WTC11 (cell line): ENCODE data around the gene SGSM2. TPM values are rescaled to one million over a fixed set of nuclear protein-coding genes. Genes with fewer than 3 reads are reported as not detected.

Source experiments
- ATAC-seq: fragments of 200-7000 bp; cut with Tn5 transposase; 2 replicates; pipeline ENCODE4 v1.10.0; 2021; ENCODE audit warnings: mild to moderate bottlenecking, moderate library complexity
- CTCF ChIA-PET: fragments of 300-600 bp; sonication (Branson Sonifier 250); formaldehyde crosslinking; loops from one replicate; lab custom pipeline; 2021; ENCODE audit warnings: antibody characterized with exemption; lab: Charles Lee
- POLR2A ChIA-PET: fragments of 350-600 bp; sonication (Branson Sonifier 250); formaldehyde crosslinking; loops from one replicate; lab custom pipeline; 2021; ENCODE audit warnings: antibody characterized with exemption; lab: Charles Lee
- DNase-seq: peaks from one replicate; pipeline ENCODE4 v3.0.0; 2021; ENCODE audit warnings: low spot score
- H3K27ac Mint-ChIP-seq: 2 replicates; pipeline ENCODE4 v1.8.0; 2021; ENCODE audit warnings: mixed read lengths
- H3K27me3 Mint-ChIP-seq: 2 replicates; pipeline ENCODE4 v1.8.0; 2021; ENCODE audit warnings: low read depth, mild to moderate bottlenecking, moderate library complexity, mixed read lengths
- H3K36me3 Mint-ChIP-seq: 2 replicates; pipeline ENCODE4 v1.8.0; 2021; ENCODE audit warnings: mixed read lengths
- H3K4me1 Mint-ChIP-seq: 2 replicates; pipeline ENCODE4 v1.8.0; 2022; ENCODE audit warnings: mixed read lengths
- H3K4me3 Mint-ChIP-seq: 2 replicates; pipeline ENCODE4 v1.8.0; 2021; ENCODE audit warnings: mild to moderate bottlenecking, moderate library complexity, mixed read lengths
- H3K9me3 Mint-ChIP-seq: 2 replicates; pipeline ENCODE4 v1.8.0; 2021; ENCODE audit warnings: mixed read lengths
- ATF1 ChIP-seq: sonication (generic); formaldehyde crosslinking; IDR thresholded peaks from 2 replicates; pipeline ENCODE4 v1.8.1; 2023; ENCODE audit warnings: mild to moderate bottlenecking, moderate library complexity, missing genetic modification reagents
- ETV6 ChIP-seq: sonication (generic); formaldehyde crosslinking; IDR thresholded peaks from 2 replicates; pipeline ENCODE4 v1.8.1; 2022; ENCODE audit warnings: mild to moderate bottlenecking, missing genetic modification reagents
- FOXP1 ChIP-seq: sonication (generic); formaldehyde crosslinking; IDR thresholded peaks from 2 replicates; pipeline ENCODE4 v1.8.0; 2022; ENCODE audit warnings: missing genetic modification reagents, mild to moderate bottlenecking, moderate library complexity, borderline replicate concordance
- GABPB1 ChIP-seq: sonication (generic); formaldehyde crosslinking; IDR thresholded peaks from 2 replicates; pipeline ENCODE4 v1.8.1; 2023; ENCODE audit warnings: mild to moderate bottlenecking, missing genetic modification reagents
- IRF2 ChIP-seq: sonication (generic); formaldehyde crosslinking; IDR thresholded peaks from 2 replicates; pipeline ENCODE4 v1.8.0; 2022; ENCODE audit warnings: low read depth, missing genetic modification reagents, borderline replicate concordance
- JAZF1 ChIP-seq: fragments of 250-450 bp; sonication (Bioruptor Pico); IDR thresholded peaks from 2 replicates; pipeline ENCODE4 v1.9.0; 2021; ENCODE audit warnings: moderate library complexity, mild to moderate bottlenecking, inconsistent platforms
- KAT7 ChIP-seq: sonication (generic); formaldehyde crosslinking; IDR thresholded peaks from 2 replicates; pipeline ENCODE4 v1.8.1; 2023; ENCODE audit warnings: missing genetic modification reagents, mild to moderate bottlenecking, borderline replicate concordance
- NFYB ChIP-seq: sonication (generic); formaldehyde crosslinking; conservative IDR thresholded peaks from 2 replicates; pipeline ENCODE4 v1.8.0; 2022; ENCODE audit warnings: low read depth, missing genetic modification reagents
- NR3C1 ChIP-seq: sonication (generic); formaldehyde crosslinking; conservative IDR thresholded peaks from 2 replicates; pipeline ENCODE4 v1.8.1; 2023; ENCODE audit warnings: low read depth, mild to moderate bottlenecking, missing genetic modification reagents
- SMAD4 ChIP-seq: sonication (generic); formaldehyde crosslinking; IDR thresholded peaks from 2 replicates; pipeline ENCODE4 v1.8.0; 2022; ENCODE audit warnings: mild to moderate bottlenecking, missing genetic modification reagents
- SOX15 ChIP-seq: fragments of 250-450 bp; sonication (Bioruptor Pico); IDR thresholded peaks from 2 replicates; pipeline ENCODE4 v1.9.0; 2021; ENCODE audit warnings: mild to moderate bottlenecking
- TCF7 ChIP-seq: sonication (generic); formaldehyde crosslinking; IDR thresholded peaks from 2 replicates; pipeline ENCODE4 v1.8.0; 2022; ENCODE audit warnings: mild to moderate bottlenecking, low read depth, missing genetic modification reagents, moderate library complexity
- ZNF423 ChIP-seq: fragments of 250-450 bp; sonication (Bioruptor Pico); IDR thresholded peaks from 2 replicates; pipeline ENCODE4 v2.1.2; 2022; ENCODE audit warnings: mild to moderate bottlenecking, moderate library complexity
- total RNA-seq: library from RNA; stranded (reverse); gene quantifications from 3 replicates; pipeline ENCODE4 v1.2.3, GENCODE V29; 2021
- TF ChIP-seq, protein P1 (sequence below): sonication (generic); formaldehyde crosslinking; IDR thresholded peaks from 2 replicates; pipeline ENCODE4 v1.8.1; 2022; ENCODE audit warnings: mild to moderate bottlenecking, moderate library complexity, missing genetic modification reagents
- TF ChIP-seq, protein P2 (sequence below): sonication (generic); formaldehyde crosslinking; IDR thresholded peaks from 2 replicates; pipeline ENCODE4 v1.8.1; 2022; ENCODE audit warnings: missing genetic modification reagents, borderline replicate concordance
- TF ChIP-seq, protein P3 (sequence below): sonication (generic); formaldehyde crosslinking; IDR thresholded peaks from 2 replicates; pipeline ENCODE4 v1.8.0; 2023; ENCODE audit warnings: missing genetic modification reagents, mild to moderate bottlenecking, borderline replicate concordance
- TF ChIP-seq, protein P4 (sequence below): fragments of 250-450 bp; sonication (Bioruptor Pico); IDR thresholded peaks from 2 replicates; pipeline ENCODE4 v1.9.0; 2021; ENCODE audit warnings: moderate library complexity, mild to moderate bottlenecking, inconsistent platforms, borderline replicate concordance
- TF ChIP-seq, protein P5 (sequence below): fragments of 250-450 bp; sonication (Bioruptor Pico); IDR thresholded peaks from 2 replicates; pipeline ENCODE4 v2.1.2; 2022; ENCODE audit warnings: mild to moderate bottlenecking, moderate library complexity
- TF ChIP-seq, protein P6 (sequence below): sonication (generic); formaldehyde crosslinking; IDR thresholded peaks from 2 replicates; pipeline ENCODE4 v1.8.0; 2022; ENCODE audit warnings: mild to moderate bottlenecking, missing genetic modification reagents

SGSM2 gene
- total RNA-seq, 1 experiment from 2014 or later = 50.3 TPM

DNA sequence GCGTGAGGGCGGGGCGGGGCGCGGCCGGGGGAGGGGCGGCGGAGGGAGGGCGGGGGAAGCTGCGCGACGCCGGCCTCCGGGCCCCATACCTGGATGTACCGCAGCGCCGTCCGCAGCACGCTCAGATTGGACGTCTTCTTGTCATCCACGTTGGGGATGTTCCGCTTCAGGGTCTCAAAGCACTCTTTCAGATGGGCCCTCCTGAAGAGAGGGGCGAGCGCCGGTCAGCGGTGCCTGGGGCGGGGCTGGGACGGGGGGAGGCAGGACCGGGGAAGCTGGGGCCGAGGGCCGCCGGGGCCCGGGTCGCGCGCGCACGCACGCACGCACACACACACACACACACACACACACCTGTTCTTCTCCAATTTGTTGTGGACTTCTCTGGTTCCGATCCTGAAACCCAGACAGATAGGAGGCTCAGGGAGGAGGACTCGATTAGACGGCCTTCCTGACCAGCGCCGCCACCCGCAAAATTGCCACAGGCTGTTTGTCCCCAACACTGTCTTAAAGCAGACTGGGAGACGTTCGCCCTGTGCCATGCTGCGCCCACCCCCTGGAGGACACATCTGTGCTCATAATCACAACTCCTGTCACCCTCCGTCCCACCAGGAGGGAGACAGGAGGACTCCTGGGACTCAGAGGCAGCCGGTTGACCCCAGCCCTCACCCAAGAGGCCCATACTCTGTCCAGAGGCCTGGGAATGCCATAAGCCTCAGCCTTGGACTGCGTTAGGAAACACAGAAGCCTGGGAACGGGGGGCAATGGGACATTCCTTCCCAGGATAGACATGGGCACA is 56.9 kb downstream of the SGSM2 start (continued):
- TF ChIP-seq, protein P1, sequence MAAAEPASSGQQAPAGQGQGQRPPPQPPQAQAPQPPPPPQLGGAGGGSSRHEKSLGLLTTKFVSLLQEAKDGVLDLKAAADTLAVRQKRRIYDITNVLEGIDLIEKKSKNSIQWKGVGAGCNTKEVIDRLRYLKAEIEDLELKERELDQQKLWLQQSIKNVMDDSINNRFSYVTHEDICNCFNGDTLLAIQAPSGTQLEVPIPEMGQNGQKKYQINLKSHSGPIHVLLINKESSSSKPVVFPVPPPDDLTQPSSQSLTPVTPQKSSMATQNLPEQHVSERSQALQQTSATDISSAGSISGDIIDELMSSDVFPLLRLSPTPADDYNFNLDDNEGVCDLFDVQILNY (CRISPR knock-in tag) = no peak
- TF ChIP-seq, all 79 proteins: peak for 0

DNA sequence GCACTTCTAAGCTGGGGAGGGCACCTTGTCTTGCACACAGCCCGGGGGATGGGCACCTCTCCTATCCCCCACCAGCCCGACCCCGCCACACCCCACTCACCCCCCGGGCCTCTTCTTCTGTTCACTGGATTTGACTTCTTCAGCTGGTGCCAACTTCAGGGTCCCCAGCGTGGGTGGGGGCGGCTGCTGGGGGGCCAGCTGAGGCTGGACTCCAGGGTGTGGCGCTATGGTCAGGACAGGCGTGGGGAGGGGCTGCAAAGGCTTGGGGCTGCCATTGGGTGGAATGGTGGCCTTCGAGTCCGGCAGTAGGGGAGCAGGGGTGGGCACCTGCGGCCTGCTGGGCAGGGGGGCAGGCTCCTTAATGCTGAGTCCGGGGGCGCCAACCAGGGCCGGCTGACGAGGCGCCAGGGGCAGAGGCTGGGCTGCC is 57.5 kb downstream of the SGSM2 start:
- no peak for ATAC-seq
- DNase-seq = no peak
- Mint-ChIP-seq H3K4me1 (peaks cover 42% of the 10 kb centered on the region), H3K27me3 (no peaks in the 10 kb centered on the region), H3K36me3 (no peaks in the 10 kb centered on the region), H3K4me3 (peak overlapping the region; percentile 41; the same call in 1 of the 2 replicates), H3K9me3 (no peaks in the 10 kb centered on the region), H3K27ac (no peak overlapping the region)
- POLR2A ChIA-PET = interaction anchor here (0.6 kb wide), 1 partner anchor 16 kb away, joined by 4 read pairs; no protein-coding TSS in a partner anchor
- CTCF ChIA-PET = interaction anchor here (1.1 to 5.2 kb wide), 2 partner anchors 12 to 21 kb away, joined by 3 to 84 read pairs; no protein-coding TSS in a partner anchor
- TF ChIP-seq ETV6 (CRISPR knock-in tag) (no peak), ZNF423 (no peak), SMAD4 (CRISPR knock-in tag) (no peak), NFYB (no peak), GABPB1 (CRISPR knock-in tag) (no peak)
- TF ChIP-seq, protein P2, sequence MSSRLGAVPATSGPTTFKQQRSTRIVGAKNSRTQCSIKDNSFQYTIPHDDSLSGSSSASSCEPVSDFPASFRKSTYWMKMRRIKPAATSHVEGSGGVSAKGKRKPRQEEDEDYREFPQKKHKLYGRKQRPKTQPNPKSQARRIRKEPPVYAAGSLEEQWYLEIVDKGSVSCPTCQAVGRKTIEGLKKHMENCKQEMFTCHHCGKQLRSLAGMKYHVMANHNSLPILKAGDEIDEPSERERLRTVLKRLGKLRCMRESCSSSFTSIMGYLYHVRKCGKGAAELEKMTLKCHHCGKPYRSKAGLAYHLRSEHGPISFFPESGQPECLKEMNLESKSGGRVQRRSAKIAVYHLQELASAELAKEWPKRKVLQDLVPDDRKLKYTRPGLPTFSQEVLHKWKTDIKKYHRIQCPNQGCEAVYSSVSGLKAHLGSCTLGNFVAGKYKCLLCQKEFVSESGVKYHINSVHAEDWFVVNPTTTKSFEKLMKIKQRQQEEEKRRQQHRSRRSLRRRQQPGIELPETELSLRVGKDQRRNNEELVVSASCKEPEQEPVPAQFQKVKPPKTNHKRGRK (CRISPR knock-in tag) = no peak

DNA sequence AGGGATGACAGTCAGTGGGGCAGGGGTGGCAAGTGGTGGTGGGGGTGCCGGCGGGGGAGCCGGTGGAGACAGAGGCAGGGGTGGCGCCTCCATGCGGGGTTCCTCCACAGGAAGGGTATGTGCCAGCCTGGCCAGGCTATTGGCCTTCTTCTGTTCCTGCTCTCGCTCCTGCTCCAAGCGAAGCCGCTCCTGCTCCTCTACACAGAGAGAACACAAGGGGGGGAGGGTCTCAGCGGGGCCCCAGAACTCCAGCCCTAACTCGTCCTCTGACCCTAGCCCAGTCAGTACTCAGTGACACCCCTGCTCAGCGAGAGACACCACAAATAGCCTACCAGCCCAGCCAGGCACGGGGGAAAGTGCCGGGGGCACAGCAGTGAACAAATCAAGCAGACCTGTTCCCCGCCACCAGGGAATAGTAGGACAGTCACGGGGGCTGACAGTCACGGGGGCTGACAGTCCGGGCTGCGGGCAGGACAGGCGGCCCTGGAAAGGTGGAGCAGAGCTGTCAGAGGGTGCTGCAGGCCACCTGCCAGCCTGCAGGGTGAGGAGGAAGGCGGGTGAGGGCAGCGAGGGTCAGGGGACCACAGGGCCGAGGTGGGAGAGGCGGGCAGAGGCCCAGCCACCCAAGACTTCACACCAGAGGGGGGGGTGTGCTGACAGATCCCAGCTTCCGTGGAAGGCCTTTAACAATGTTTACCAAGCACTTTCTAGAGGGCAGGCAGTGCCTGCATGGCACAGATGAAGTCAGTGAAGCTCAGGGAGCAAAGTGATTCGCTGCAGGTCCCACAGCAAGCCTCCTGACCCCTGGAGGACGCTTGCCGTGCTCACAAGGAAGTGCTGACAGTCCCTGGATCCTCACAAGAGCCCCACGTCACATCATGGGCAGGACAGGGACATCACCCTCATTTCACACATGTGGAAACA is 58.2 kb downstream of the SGSM2 start:
- no peak for ATAC-seq

DNA sequence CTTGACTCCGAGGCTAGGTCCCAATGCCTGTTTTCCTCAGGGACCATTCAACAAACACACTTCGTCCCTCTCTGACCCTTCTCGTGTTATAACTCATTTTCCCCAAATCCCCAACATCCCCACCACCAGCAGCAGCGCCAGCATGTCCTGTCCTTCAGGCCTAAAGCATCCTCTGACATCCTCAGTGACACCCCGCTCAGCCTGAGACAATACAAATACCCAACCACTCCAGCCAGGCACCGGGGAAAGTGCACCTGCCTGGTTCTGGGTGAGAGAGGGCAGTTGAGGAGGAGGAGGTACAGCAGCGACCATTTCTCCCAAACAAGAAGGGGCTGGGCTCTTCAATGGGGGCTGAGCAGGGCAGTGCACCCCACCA is 58.9 kb downstream of the SGSM2 start:
- Mint-ChIP-seq H3K27ac (peak overlapping the region; percentile 59), H3K4me1 (peaks cover 42% of the 10 kb centered on the region), H3K36me3 (no peaks in the 10 kb centered on the region), H3K4me3 (peak overlapping the region; percentile 95), H3K9me3 (no peaks in the 10 kb centered on the region), H3K27me3 (no peaks in the 10 kb centered on the region)
- DNase-seq (no peak), ATAC-seq (no peak)
- POLR2A ChIA-PET = no interaction called here
- CTCF ChIA-PET = interaction anchor here (0.8 to 5.7 kb wide), 3 partner anchors 11 to 20 kb away, joined by 3 to 57 read pairs (median 9); no protein-coding TSS in a partner anchor
- TF ChIP-seq SOX15 (CRISPR knock-in tag) (no peak), IRF2 (CRISPR knock-in tag) (no peak), NR3C1 (CRISPR knock-in tag) (no peak), ATF1 (CRISPR knock-in tag) (no peak), KAT7 (CRISPR knock-in tag) (no peak)
- TF ChIP-seq, protein P3, sequence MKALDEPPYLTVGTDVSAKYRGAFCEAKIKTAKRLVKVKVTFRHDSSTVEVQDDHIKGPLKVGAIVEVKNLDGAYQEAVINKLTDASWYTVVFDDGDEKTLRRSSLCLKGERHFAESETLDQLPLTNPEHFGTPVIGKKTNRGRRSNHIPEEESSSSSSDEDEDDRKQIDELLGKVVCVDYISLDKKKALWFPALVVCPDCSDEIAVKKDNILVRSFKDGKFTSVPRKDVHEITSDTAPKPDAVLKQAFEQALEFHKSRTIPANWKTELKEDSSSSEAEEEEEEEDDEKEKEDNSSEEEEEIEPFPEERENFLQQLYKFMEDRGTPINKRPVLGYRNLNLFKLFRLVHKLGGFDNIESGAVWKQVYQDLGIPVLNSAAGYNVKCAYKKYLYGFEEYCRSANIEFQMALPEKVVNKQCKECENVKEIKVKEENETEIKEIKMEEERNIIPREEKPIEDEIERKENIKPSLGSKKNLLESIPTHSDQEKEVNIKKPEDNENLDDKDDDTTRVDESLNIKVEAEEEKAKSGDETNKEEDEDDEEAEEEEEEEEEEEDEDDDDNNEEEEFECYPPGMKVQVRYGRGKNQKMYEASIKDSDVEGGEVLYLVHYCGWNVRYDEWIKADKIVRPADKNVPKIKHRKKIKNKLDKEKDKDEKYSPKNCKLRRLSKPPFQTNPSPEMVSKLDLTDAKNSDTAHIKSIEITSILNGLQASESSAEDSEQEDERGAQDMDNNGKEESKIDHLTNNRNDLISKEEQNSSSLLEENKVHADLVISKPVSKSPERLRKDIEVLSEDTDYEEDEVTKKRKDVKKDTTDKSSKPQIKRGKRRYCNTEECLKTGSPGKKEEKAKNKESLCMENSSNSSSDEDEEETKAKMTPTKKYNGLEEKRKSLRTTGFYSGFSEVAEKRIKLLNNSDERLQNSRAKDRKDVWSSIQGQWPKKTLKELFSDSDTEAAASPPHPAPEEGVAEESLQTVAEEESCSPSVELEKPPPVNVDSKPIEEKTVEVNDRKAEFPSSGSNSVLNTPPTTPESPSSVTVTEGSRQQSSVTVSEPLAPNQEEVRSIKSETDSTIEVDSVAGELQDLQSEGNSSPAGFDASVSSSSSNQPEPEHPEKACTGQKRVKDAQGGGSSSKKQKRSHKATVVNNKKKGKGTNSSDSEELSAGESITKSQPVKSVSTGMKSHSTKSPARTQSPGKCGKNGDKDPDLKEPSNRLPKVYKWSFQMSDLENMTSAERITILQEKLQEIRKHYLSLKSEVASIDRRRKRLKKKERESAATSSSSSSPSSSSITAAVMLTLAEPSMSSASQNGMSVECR (CRISPR knock-in tag) = no peak
- TF ChIP-seq, protein P4, sequence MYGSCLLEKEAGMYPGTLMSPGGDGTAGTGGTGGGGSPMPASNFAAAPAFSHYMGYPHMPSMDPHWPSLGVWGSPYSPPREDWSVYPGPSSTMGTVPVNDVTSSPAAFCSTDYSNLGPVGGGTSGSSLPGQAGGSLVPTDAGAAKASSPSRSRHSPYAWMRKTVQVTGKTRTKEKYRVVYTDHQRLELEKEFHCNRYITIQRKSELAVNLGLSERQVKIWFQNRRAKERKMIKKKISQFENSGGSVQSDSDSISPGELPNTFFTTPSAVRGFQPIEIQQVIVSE (CRISPR knock-in tag) = no peak

More for the DNA sequence above, 58.2 kb downstream of the SGSM2 start:
- CTCF ChIA-PET = interaction anchor here (0.6 to 5.7 kb wide), 5 partner anchors 10 to 26 kb away, joined by 3 to 84 read pairs (median 9); no protein-coding TSS in a partner anchor
- POLR2A ChIA-PET = interaction anchor here (0.6 kb wide), 1 partner anchor 16 kb away, joined by 4 read pairs; no protein-coding TSS in a partner anchor
- H3K4me3 Mint-ChIP-seq = peak overlapping the region; percentile 95
- no peaks in the 10 kb centered on the region for H3K27me3 Mint-ChIP-seq
- H3K9me3 Mint-ChIP-seq = no peaks in the 10 kb centered on the region
- peaks cover 42% of the 10 kb centered on the region for H3K4me1 Mint-ChIP-seq
- no peaks in the 10 kb centered on the region for H3K36me3 Mint-ChIP-seq
- no peak for TF ChIP-seq FOXP1 (CRISPR knock-in tag)
- peak; percentile 13; the same call in 1 of the 2 replicates for TF ChIP-seq TCF7 (CRISPR knock-in tag)
- TF ChIP-seq, protein P5, sequence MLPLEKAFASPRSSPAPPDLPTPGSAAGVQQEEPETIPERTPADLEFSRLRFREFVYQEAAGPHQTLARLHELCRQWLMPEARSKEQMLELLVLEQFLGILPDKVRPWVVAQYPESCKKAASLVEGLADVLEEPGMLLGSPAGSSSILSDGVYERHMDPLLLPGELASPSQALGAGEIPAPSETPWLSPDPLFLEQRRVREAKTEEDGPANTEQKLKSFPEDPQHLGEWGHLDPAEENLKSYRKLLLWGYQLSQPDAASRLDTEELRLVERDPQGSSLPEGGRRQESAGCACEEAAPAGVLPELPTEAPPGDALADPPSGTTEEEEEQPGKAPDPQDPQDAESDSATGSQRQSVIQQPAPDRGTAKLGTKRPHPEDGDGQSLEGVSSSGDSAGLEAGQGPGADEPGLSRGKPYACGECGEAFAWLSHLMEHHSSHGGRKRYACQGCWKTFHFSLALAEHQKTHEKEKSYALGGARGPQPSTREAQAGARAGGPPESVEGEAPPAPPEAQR (CRISPR knock-in tag) = no peak
- no peak for TF ChIP-seq JAZF1 (CRISPR knock-in tag)
- TF ChIP-seq, protein P6, sequence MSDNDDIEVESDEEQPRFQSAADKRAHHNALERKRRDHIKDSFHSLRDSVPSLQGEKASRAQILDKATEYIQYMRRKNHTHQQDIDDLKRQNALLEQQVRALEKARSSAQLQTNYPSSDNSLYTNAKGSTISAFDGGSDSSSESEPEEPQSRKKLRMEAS (CRISPR knock-in tag) = no peak
- TF ChIP-seq SOX15 (CRISPR knock-in tag) = no peak
- peak overlapping the region; percentile 59 for H3K27ac Mint-ChIP-seq
- no peak for DNase-seq
